NB4 (cell line): ENCODE results near the gene MMP27.

ENCODE experiments used
- CTCF ChIP-seq: IDR thresholded peaks from one replicate; pipeline ENCODE4 v1.5.1; 2012; ENCODE audit warnings: low read depth, low read length
- POLR2A ChIP-seq: IDR thresholded peaks from 2 replicates; pipeline ENCODE4 v1.6.1; 2011; ENCODE audit warnings: mild to moderate bottlenecking; ENCODE audit not compliant: insufficient read length; ENCODE audit errors: extremely low read depth

GRCh38 chr11:102685754-102686153, 19.8 kb downstream of the MMP27 start:
- TF ChIP-seq CTCF = no peak
- TF ChIP-seq POLR2A = no peak
